Stimulated activated CD8-positive, alpha-beta memory T cell treated with anti-CD3 and anti-CD28 coated beads, Interleukin-2, amount 100 ng/mL, for 1 hour (primary cell): ENCODE results near the gene ZNF212.

Experiments
- DNase-seq, 2 donors: peaks; one replicate each; pipeline ENCODE4 v3.0.0-alpha.2; 2020; ENCODE audit warnings: low read depth in 2 of 2

The ZNF212 gene

DNA sequence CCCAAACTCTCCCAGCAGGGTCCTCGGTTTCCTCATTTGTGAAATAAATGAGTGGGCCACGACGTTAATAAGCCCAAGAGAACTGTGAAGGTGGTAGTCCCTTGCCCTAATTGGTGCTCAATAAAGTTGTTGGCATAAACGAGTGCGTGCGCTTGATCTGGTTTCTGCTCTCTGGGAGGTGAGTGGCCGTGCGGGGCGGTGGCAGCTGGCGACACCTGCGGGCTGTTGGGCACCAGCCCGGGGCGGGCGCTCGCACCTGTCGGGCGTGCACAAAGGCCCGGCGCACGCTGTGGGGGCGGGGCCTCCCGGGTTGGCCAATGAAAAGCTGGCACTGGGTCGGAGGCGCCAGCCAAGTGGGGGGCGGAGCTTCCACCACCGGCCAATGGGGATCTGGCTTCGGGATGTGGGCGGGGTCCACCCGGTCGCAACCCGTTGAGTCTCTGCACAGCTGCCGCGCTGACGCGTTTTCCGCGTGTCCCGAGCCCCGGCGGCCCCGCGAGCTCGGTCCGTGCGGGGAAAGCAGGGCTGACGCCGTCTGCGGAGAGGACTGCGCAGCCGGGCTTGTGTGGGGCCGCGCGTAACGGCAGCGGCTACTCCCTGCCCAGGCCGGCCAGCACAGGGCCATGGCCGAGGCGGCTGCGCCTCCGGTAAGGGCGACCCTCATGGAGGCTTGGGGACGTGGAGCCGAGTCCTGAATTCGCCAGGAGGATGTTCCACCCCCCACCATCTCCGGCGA lies 45.6 kb downstream of the ZNF212 start:
- peak; percentile 94 to 96 for DNase-seq

DNA sequence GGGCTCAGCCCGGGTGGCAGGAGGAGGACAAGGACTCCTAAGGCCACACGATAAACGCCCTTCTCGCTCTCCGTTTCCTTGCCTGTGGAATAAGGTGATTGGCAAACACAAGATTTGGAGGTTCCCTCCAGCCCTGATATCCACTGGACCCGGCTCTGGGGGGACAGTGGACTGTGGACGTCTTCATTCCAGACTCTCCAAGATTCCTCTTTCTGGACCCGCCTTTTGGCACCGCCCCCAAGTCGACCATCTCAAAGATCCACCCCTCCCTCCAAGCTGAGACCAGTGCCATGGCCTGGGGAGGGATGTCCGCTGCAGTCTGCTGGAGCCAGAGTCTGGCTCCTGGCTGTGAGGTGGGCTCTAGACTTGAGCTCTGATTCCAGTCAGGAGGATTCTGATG lies 46.2 kb downstream of the ZNF212 start:
- no peak for DNase-seq

DNA sequence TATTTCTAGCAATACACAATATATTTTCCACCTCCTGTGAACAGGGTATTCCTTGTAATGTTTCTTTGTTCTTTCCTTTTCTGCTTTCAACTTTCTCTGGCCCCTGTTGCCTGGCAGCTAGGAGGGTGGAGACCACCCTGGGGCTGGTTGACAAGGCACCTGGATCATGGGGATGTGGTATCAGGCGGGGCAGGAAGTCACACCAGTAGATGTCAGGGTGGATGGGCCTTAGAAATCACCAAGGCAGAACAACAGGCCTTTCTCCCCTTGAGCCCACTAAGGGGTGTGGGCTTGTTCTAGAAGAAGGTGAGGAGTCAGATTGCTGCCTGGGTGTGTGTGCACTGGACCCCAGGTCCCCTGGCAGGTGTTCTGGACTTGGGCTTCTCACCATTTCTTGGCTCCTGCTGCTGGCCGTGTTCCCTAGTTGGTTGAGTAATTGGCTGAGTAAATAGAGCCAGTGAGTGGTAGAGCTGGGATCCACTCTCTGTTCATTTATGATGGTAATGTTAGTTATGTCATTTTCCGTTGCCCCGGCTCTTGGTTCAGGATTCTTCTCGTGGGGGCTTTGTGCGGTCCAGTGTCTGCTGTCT lies 47.5 kb downstream of the ZNF212 start:
- DNase-seq, result no peak

DNA sequence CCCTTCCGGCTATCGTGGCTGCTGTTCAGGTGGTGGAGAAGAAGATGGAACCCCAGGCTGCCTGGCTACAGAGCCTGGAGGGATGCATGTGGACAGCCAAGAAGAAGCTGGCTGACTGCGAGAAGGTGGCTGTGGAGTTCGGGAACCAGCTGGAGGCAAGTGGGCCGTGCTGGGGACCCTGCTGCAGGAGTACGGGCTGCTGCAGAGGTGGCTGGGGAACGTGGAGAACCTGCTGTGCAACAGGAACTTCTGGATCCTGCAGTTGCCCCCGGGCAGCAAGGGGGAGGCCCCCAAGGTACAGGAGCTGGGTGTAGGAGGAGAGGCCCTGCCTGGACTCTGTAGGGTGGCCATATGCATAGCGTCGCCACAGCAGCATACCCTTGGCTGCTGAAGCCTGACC lies 48.2 kb downstream of the ZNF212 start:
- no peak for DNase-seq

DNA sequence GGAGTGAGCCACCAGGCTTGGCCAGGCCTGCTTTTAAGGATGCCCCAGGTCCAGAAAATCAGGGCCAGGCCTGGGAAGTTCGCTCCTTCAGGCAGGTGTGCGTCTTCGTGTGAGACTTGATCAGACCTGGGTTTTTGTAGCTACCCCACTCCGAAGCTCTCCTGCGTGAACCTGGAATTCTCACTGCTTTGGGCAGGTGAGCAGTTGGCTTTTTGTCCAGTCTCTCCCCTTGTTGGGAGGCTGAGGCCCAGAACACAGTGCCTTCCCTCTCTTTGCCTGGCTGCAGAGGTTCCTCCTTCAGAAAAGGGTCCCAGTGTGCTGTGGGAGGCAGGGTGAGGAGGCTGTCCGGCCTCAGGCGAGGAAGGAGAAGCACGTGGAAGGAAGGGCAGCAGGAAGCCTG lies 49.8 kb downstream of the ZNF212 start:
- DNase-seq, result no peak

DNA sequence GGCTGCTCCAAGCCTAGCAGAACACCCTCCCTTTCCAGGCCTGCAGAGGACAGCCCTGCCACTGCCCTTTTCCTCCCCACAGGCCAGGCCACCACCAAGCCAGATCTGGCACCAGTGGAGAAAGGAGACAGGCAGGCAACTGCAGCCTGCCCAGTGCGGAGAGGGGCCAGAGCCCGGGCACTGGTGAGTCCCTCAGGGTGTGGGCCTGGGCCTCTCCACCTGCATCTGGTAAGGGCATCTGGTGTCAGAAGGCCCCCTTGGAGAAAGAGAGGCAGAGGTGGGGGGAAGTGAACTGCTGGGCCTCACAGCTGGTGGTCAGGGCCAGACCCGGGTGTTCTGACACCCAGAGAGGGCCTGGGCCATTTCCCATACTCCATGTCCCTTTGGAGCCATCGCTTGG lies 50.4 kb downstream of the ZNF212 start:
- DNase-seq, result no peak

DNA sequence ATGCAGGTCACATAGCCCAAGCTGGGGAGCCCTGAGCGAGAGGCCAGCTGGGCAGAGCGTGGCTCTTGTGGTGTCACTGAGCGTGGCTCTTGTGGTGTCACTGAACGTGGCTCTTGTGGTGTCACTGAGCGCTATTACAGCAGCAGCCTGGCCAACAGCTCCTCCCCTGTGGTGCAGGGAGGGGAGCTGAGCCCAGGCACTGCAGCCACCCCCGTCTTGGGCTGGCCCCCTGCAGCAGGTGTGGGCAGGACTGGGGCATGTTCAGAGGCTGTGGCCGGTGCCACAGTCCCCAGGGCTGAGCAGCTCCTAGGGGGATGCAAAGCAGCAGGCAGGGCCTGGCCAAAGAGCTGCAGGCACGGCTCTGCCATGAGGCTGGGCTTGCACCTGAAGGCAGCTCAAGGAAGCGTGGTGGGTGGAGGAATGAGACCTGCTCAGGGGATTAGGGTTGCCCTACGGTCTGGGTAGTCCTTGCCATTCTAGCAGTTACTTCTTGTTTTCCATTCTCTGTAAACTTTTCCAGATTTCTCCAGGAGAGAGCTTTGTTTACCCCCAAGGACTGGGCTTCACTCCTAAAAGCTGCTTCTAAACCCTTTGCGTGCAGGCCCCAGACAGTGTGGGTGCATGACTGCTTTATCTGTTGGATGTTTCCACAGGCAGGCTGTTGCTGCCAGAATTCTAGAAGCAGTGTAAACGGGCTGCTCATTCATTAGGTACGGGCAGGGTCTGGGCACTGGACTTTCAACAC lies 51.8 kb downstream of the ZNF212 start:
- DNase-seq, result no peak

DNA sequence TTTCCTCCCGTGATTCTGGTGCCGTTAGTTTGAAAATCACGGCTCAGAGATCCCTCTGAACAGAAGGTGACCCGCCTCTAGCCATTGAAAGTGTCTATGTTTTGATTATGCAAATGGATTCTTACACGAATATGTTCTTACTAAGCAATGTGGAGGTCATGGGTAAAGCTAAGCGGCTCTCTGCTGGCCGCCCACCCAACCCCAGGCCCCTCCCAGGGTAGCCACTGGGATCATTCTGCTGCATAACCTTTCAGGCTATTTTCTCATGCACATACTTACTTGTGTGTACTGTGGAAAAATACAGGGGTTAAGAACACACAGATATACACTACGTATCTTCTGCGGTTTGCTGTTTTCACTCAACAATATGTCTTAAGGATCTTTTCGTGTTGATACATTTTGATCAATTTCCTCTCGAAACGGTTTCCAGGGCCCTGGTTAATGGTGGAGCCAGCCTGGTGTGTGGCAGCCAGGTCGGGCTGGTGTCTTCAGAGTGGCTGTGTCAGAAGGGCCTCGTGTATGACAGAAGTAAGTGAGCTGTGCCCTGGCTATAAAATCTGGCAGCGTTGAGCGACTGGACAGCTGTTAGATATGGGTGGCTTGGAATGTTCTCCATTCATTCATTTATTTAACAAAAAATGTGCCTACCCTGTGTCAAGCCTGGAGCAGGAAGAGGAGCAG lies 52.5 kb downstream of the ZNF212 start:
- no peak for DNase-seq

DNA sequence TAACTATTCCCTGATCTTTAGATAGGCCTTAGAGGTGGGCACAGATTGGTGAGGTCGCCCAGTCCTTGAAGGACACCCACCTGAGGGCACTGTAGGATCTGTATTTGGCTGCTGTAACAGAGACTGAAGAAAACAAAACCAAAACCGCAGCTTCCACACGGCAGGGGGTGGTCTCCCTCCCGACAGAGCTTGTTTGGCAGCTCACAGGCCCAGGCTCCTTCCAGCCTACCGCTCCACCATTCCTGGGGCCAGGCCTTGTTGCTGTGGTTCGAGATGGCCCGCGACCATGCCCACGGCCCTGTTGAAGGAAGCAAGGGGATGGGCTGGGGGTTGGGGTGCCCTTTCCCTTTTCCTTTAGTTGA lies 53.0 kb downstream of the ZNF212 start:
- DNase-seq, result no peak

DNA sequence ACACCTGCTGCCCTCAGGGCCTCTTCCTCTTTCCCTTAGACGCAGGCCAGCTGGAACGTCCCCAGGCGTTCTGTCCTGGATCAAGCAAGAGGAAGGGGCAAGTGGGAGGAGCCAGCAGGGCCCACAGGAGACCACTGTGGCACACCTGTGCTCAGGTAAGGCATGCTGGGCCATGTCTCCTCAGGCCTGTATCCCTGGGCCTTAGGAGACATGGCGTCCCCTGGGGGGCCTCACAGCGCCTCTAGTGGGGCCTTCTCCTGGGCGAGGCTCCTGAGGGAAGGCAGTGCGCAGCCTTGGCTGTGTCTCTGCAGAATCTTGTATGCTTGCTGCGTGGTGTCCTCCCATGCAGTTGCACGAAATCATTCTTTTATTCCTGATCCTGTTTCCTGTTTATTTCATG lies 53.9 kb downstream of the ZNF212 start:
- DNase-seq, result no peak

DNA sequence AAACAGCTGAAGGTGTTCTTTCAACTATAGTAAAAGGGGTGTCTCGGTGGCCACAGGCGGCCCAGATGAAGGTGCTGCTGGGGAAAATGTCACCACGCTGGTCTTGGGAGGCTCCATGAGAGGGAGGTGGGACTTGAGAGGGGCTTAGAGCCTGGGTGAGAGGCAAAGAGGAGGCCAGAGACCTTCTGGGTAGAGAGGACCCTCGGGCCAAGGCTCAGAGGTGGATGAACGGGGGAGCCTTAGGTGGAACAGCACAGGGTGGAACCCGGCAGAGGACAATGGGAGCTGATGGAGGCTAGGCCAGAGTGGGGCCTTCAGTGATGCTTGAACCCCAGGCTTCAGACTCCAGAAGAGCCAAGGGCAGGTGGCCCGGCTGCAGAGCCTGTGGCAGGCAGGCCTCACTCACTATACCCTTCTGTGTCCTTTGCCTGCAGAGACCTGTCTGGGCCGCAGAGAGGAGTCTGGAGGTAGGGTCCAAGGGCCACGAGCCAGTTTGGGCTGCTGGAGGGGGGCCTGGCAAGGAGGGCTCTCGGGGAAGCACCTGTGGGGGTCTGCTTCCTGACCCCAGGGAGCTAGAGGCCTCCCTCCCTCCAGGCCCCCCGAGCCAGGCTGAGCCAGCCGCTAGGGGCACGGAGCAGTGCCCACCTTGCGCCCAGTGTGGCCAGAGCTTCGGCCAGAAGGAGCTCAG lies 54.6 kb downstream of the ZNF212 start:
- DNase-seq, result no peak

DNA sequence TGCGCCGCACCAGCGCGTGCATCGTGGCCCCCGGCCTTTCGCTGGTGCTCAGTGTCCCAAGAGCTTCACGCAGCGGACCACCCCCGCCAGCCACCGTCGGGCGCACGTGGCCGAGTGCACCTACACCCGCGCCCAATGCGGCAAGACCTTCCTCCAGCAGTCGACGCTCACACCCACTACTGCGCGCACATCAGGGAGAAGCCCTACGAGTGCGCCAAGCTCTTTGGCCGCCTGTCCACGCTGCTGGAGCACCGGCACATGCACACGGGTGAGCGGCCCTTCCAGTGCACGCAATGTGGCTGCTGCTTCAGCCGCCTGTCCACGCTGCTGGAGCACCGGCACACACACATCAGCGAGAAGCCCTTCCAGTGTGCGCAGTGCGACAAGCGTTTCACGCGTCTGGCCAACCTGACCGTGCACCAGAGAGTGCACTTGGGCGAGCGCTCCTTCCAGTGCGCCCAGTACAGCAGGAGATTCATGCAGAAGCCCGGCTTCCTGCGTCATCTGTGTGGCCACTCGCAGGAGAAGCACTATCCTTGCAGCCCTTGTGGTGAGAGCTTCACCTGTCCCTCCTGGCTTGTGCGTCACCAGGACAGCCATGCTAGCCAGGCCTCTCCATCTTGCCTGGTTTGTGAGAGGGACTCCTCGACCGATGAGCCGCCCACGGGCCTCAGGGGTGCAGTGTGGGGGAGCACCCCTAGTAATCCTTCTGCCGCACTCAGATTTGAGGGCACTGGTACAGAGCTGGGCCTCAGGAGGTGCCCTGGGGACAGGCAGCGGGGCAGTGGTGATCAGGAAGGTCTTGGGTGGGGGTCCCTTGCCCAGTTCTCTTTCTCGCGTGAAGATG lies 55.4 kb downstream of the ZNF212 start:
- DNase-seq, result no peak

DNA sequence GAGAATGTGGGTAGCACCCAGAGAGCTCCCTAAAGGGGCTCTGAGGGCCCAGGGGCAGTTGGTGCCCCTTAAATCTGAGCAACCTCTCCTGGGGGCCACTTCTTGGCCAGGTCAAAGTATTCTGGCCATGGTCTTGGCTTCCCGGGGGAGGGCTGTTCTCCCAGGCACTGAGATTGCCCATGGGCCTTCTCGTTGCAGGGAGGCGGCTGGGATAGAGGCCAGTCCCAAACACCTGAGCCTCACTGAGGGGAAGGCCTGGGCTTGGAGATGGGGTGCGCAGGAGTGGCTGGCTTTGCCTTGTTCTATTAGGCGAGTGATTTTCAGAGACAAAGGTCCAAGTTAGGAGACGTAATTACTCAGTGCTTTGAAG lies 56.0 kb downstream of the ZNF212 start:
- DNase-seq, result no peak

DNA sequence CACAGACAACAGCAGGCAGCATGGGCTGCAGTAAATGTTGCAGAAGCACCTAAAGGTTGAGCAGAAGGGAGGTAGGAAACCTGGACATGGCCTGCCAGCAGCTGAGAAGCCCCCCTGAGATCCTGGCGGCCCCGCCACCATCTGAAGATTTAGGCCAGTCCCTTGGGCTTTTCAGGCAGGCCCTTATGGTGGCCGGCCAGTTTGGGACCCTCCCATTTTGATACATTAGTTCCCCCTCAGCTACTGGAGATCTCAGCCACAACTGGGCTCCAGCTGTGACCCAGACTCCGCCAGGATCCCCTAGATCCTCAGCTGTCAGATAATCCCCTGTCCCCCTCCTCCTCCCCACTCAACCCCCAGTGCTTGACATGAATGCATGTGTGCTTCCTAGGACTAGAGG lies 56.9 kb downstream of the ZNF212 start:
- no peak for DNase-seq

DNA sequence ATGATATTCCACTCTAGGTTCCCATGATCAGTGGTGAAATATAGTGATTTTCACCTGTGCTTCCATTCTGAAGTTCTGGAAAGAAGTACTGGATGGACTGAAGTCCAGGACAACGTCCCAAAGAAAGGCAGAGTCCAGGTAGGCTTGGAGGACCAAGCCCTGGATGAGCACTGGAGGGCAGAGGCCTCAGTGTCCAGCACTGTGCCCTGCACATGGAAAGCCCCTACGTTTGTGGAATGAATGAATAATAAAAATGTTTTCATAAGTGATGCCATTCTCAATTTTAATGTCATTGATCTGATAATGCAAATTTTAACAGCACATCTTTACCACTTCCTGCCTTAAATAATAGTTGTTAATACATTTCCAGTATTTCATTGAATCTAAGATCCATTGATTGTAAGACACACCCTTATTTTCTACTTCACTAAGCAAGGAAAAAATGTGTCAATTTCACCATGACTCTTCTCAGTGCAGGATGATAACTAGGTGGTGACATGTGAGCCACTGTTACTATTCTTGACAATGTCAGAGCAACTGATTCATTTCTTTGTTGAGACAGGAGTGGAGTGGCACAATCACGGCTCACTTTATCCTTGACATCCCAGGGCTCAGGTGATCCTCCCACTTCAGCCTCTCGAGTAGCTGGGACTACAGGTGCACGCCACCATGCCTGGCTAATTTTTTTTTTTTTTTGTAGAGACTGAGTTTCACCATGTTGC lies 57.7 kb downstream of the ZNF212 start:
- no peak for DNase-seq

DNA sequence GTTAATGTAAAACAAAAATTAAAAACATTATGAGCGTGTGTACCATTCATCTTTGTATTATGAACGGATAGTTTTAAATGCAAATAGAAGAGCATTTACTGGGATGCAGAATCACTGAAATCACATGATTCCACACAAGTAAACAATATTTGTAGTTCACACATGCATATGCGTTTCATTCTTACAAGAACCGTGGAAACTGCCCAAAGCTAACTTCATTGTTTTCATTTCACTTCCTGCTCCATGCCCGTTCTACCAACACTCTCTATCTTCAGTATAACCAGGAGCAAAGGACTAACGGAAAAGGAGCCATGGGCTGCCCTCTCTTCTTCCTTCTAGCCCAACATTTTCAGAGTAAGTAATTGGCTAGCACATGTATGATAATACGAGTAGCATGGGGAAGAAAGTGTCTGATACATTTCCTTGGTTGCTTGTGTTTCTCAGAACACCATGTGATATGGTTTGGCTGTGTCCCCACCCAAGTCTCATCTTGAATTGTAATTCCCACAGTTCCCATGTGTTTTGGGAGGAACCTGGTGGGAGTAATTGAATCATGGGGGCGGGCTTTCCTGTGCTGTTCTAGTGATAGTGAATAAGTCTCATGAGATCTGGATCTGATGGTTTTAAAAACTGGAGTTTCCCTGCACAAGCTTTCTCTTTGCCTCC lies 61.3 kb downstream of the ZNF212 start:
- no peak for DNase-seq

DNA sequence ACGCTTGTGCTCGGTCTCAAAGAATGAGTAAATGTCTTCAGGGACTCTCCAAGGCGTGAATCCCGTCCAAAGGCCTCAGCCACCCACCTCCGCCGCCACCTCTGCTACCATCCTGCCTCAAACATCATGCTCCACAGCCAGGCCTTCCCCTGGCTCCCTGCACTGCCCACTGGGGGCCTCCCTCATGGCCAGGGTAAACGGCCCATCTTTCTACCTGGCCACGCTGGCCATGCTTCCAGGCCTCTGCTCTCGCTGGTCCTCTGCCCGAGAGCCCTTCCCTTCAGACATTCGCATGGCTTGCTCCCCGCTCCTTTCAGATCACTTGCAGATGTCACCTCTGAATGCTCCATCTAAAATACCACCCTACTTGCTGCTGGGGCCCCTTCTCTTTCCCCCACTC lies 62.8 kb downstream of the ZNF212 start:
- no peak for DNase-seq

DNA sequence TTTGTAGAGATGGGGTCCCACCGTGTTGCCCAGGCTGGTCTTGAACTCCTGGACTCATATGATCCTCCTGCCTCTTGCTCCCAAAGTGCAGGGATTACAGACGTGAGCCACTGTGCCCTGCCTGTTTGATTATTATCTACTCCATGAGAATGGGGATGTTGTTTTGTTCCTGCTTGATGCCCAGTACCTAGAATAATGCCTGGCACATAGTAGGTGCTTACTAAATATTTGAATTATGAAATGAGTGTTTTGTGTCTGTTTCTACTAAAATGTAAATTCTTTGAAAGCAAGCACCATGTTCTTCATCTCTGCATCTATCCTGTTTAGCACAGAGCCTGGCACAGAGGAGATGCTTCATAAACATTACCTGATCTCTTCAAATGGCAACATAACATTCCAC lies 63.4 kb downstream of the ZNF212 start:
- DNase-seq, result no peak

DNA sequence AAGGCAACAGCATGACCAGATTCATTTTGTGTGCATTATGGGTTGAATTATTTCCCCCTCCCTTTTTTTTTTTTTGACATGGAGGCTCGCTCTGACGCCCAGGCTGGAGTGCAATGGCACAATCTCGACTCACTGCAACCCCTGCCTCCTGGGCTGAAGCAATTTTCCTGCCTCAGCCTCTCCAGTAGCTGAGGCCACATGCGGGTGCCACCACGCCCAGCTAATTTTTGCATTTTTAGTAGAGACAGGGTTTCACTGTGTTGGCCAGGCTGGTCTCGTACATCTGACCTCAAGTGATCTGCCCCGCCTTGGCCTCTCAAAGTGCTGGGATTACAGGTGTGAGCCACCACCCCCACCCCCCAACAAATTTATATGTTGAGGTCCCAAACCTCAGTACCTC lies 64.6 kb downstream of the ZNF212 start:
- DNase-seq, result no peak
